Activated T-helper 2 cell treated with anti-CD3 and anti-CD28 coated beads, Interferon-gamma antibody, Interleukin-2, Interleukin-4, amounts not matched to agents 10 μg/mL and 5 μg/mL and 100 μg/mL, durations not matched to agents 14 hours and 24 hours and 36 hours (primary cell): ENCODE measurements around the gene MPV17L. TPM values are rescaled to one million over a fixed set of nuclear protein-coding genes. Genes with fewer than 3 reads are reported as not detected.
"Not testable (repeated sequence)": the region's sequence is repeated elsewhere in the genome, so short reads cannot be mapped to it uniquely, and the experiment has no call there.

Experiments used
- DNase-seq: peaks from one replicate; pipeline ENCODE4 v3.0.0; 2021; ENCODE audit warnings: low spot score
- H3K27ac Mint-ChIP-seq: one replicate; pipeline ENCODE4 v1.8.0; 2021; ENCODE audit warnings: mixed read lengths
- H3K27me3 Mint-ChIP-seq: one replicate; pipeline ENCODE4 v1.8.0; 2021; ENCODE audit warnings: low read depth, mixed read lengths
- H3K36me3 Mint-ChIP-seq: one replicate; pipeline ENCODE4 v1.8.0; 2021; ENCODE audit warnings: low read depth, mixed read lengths
- H3K4me1 Mint-ChIP-seq: one replicate; pipeline ENCODE4 v1.8.0; 2021; ENCODE audit warnings: low read depth, mixed read lengths
- H3K4me3 Mint-ChIP-seq: one replicate; pipeline ENCODE4 v1.8.0; 2021; ENCODE audit warnings: low read depth, mild to moderate bottlenecking, moderate library complexity, mixed read lengths
- H3K9me3 Mint-ChIP-seq: one replicate; pipeline ENCODE4 v1.8.0; 2021; ENCODE audit warnings: mixed read lengths
- intact Hi-C: fragments of 100-400 bp; cut with micrococcal nuclease; formaldehyde crosslinking; loops from one replicate; pipeline ENCODE4 v1.15.1; 2023
- total RNA-seq: library from RNA; stranded (reverse); gene quantifications from 2 replicates; pipeline ENCODE4 v1.2.3, GENCODE V29; 2022

MPV17L gene
- 0.02 and 0.09 TPM in 2 replicates for total RNA-seq

GRCh38 chr16:15395631-15396508 lies at the start of gene MPV17L:
Gene MPV17L, plus strand, starts transcription at chr16:15395754. Its CDS starts 144 bp downstream, at chr16:15395898.
- H3K4me3 Mint-ChIP-seq, DNase-seq, intact Hi-C loops, H3K9me3 Mint-ChIP-seq, H3K36me3 Mint-ChIP-seq, H3K27ac Mint-ChIP-seq, H3K4me1 Mint-ChIP-seq: not testable (repeated sequence)
- H3K27me3 Mint-ChIP-seq: peaks cover 34% of the 10 kb centered on the region

- H3K36me3 Mint-ChIP-seq, H3K4me1 Mint-ChIP-seq, H3K9me3 Mint-ChIP-seq, H3K4me3 Mint-ChIP-seq, intact Hi-C loops, H3K27me3 Mint-ChIP-seq, DNase-seq, H3K27ac Mint-ChIP-seq: not testable (repeated sequence)
Observed at GRCh38 chr16:15348721-15349120, 46.8 kb upstream of the MPV17L start.

- H3K9me3 Mint-ChIP-seq, intact Hi-C loops, H3K4me1 Mint-ChIP-seq, H3K27me3 Mint-ChIP-seq, H3K4me3 Mint-ChIP-seq, DNase-seq, H3K36me3 Mint-ChIP-seq, H3K27ac Mint-ChIP-seq: not testable (repeated sequence)
Observed at GRCh38 chr16:15351251-15351650, 44.3 kb upstream of the MPV17L start.

- H3K27me3 Mint-ChIP-seq, H3K27ac Mint-ChIP-seq, DNase-seq: not testable (repeated sequence)
Observed at GRCh38 chr16:15351745-15352144, 43.8 kb upstream of the MPV17L start.

GRCh38 chr16:15352852-15353251 lies 42.7 kb upstream of the MPV17L start:
- intact Hi-C loops, H3K36me3 Mint-ChIP-seq, H3K4me1 Mint-ChIP-seq, H3K9me3 Mint-ChIP-seq, H3K4me3 Mint-ChIP-seq, DNase-seq, H3K27ac Mint-ChIP-seq, H3K27me3 Mint-ChIP-seq: not testable (repeated sequence)

More at GRCh38 chr16:15351745-15352144, 43.8 kb upstream of the MPV17L start:
- H3K4me3 Mint-ChIP-seq, H3K4me1 Mint-ChIP-seq, H3K36me3 Mint-ChIP-seq, intact Hi-C loops, H3K9me3 Mint-ChIP-seq: not testable (repeated sequence)

- H3K27ac Mint-ChIP-seq, H3K9me3 Mint-ChIP-seq, H3K4me1 Mint-ChIP-seq, DNase-seq, H3K4me3 Mint-ChIP-seq, intact Hi-C loops, H3K36me3 Mint-ChIP-seq, H3K27me3 Mint-ChIP-seq: not testable (repeated sequence)
Observed at GRCh38 chr16:15354846-15355245, 40.7 kb upstream of the MPV17L start.

GRCh38 chr16:15357495-15357894 lies 38.1 kb upstream of the MPV17L start:
- H3K4me3 Mint-ChIP-seq, H3K9me3 Mint-ChIP-seq, intact Hi-C loops, DNase-seq, H3K36me3 Mint-ChIP-seq, H3K27ac Mint-ChIP-seq, H3K27me3 Mint-ChIP-seq, H3K4me1 Mint-ChIP-seq: not testable (repeated sequence)

- H3K27me3 Mint-ChIP-seq, H3K4me3 Mint-ChIP-seq, DNase-seq, H3K9me3 Mint-ChIP-seq, H3K4me1 Mint-ChIP-seq, H3K27ac Mint-ChIP-seq, intact Hi-C loops, H3K36me3 Mint-ChIP-seq: not testable (repeated sequence)
Observed at GRCh38 chr16:15378194-15378593, 17.4 kb upstream of the MPV17L start, which contains the start of gene NPIPA5. Gene NPIPA5, minus strand, starts transcription at chr16:15378294. Its CDS starts 0 bp downstream, at chr16:15378294.

- H3K4me1 Mint-ChIP-seq, DNase-seq, H3K36me3 Mint-ChIP-seq, H3K27me3 Mint-ChIP-seq, H3K9me3 Mint-ChIP-seq, H3K4me3 Mint-ChIP-seq, intact Hi-C loops, H3K27ac Mint-ChIP-seq: not testable (repeated sequence)
Observed at GRCh38 chr16:15382810-15383209, 12.7 kb upstream of the MPV17L start.

- intact Hi-C loops, DNase-seq, H3K36me3 Mint-ChIP-seq, H3K27ac Mint-ChIP-seq, H3K27me3 Mint-ChIP-seq, H3K9me3 Mint-ChIP-seq, H3K4me3 Mint-ChIP-seq, H3K4me1 Mint-ChIP-seq: not testable (repeated sequence)
Observed at GRCh38 chr16:15388060-15388459, 7.5 kb upstream of the MPV17L start.

GRCh38 chr16:15389916-15390315 lies 5.6 kb upstream of the MPV17L start:
- H3K27ac Mint-ChIP-seq, DNase-seq, H3K9me3 Mint-ChIP-seq, H3K36me3 Mint-ChIP-seq, H3K4me3 Mint-ChIP-seq, H3K4me1 Mint-ChIP-seq, intact Hi-C loops: not testable (repeated sequence)
- H3K27me3 Mint-ChIP-seq: peaks cover 14% of the 10 kb centered on the region

- H3K9me3 Mint-ChIP-seq, DNase-seq, H3K27ac Mint-ChIP-seq, intact Hi-C loops, H3K4me1 Mint-ChIP-seq, H3K4me3 Mint-ChIP-seq, H3K36me3 Mint-ChIP-seq: not testable (repeated sequence)
- H3K27me3 Mint-ChIP-seq: peaks cover 28% of the 10 kb centered on the region
Observed at GRCh38 chr16:15393025-15393424, 2.5 kb upstream of the MPV17L start.

- H3K27ac Mint-ChIP-seq, intact Hi-C loops, H3K9me3 Mint-ChIP-seq, DNase-seq, H3K4me1 Mint-ChIP-seq, H3K4me3 Mint-ChIP-seq, H3K36me3 Mint-ChIP-seq: not testable (repeated sequence)
- H3K27me3 Mint-ChIP-seq: peaks cover 34% of the 10 kb centered on the region
Observed at GRCh38 chr16:15396509-15396829, 915 bp downstream of the MPV17L start.
